Stomach (tissue), 4 donors: ENCODE data around the gene WTAP.

Experiments used
- EP300 ChIP-seq: sonication (generic); formaldehyde crosslinking; IDR thresholded peaks from one replicate; pipeline ENCODE4 v1.6.1; 2017; ENCODE audit warnings: antibody characterized with exemption
- POLR2A ChIP-seq, 4 donors: fragments of 450-650 bp; IDR thresholded peaks; one replicate each; pipeline ENCODE4 v1.6.1; 2016; ENCODE audit warnings: antibody characterized with exemption in 4 of 4, control low read depth in 2 of 4, mild to moderate bottlenecking in 1 of 4, moderate library complexity in 1 of 4
- POLR2AphosphoS5 ChIP-seq, 3 donors: sonication (generic); formaldehyde crosslinking; IDR thresholded peaks; one replicate each; pipeline ENCODE4 v1.6.1; 2016; ENCODE audit warnings: antibody characterized with exemption in 3 of 3
- TF ChIP-seq, protein P1 (sequence below), 7 experiments: fragments of 450-650 bp in 4 of 7; fragments of 200-600 bp in 3 of 7; sonication (generic) in 3 of 7; IDR thresholded peaks; one replicate each; pipeline ENCODE4 v1.5.1; 2016 to 2019; ENCODE audit warnings: antibody characterized with exemption in 7 of 7, control low read depth in 2 of 7, mild to moderate bottlenecking in 1 of 7

DNA sequence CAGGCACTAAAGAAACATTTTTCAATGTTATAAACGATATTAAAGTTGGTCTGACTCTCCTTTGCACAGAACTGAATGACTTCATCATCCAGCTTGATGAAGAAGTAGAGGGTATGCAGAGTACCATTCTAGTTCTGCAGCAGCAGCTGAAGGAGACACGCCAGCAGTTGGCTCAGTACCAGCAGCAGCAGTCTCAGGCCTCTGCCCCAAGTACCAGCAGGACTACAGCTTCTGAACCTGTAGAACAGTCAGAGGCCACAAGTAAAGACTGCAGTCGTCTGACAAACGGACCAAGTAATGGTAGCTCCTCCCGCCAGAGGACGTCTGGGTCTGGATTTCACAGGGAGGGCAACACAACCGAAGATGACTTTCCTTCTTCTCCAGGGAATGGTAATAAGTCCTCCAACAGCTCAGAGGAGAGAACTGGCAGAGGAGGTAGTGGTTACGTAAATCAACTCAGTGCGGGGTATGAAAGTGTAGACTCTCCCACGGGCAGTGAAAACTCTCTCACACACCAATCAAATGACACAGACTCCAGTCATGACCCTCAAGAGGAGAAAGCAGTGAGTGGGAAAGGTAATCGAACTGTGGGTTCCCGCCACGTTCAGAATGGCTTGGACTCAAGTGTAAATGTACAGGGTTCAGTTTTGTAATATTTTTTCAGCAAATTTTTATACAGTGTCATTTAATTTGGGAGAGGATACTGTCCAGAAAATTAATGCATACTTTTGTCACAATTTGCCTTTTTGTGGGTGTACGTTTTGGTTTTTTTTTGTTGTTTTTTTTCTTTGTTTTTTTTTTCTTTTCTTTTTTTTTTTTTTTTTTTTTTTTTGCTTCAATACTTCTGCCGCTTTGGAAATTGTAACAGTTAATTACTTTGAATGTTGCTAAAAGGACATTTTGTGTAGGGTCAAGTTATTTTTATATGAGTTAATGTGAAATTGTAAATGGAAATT lies 27.9 kb downstream of the WTAP start:
- no peak for TF ChIP-seq POLR2A (IDR thresholded peaks at IDR 0.05)
- TF ChIP-seq POLR2AphosphoS5 (IDR thresholded peaks at IDR 0.05) = no peak
- TF ChIP-seq, protein P1, sequence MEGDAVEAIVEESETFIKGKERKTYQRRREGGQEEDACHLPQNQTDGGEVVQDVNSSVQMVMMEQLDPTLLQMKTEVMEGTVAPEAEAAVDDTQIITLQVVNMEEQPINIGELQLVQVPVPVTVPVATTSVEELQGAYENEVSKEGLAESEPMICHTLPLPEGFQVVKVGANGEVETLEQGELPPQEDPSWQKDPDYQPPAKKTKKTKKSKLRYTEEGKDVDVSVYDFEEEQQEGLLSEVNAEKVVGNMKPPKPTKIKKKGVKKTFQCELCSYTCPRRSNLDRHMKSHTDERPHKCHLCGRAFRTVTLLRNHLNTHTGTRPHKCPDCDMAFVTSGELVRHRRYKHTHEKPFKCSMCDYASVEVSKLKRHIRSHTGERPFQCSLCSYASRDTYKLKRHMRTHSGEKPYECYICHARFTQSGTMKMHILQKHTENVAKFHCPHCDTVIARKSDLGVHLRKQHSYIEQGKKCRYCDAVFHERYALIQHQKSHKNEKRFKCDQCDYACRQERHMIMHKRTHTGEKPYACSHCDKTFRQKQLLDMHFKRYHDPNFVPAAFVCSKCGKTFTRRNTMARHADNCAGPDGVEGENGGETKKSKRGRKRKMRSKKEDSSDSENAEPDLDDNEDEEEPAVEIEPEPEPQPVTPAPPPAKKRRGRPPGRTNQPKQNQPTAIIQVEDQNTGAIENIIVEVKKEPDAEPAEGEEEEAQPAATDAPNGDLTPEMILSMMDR (IDR thresholded peaks at IDR 0.05) = no peak
- no peak for TF ChIP-seq EP300
